OCI-LY7 (cell line): ENCODE results near the gene LEFTY2. TPM values are rescaled to one million over a fixed set of nuclear protein-coding genes. Genes with fewer than 3 reads are reported as not detected.

Experiments
- BruUV-seq: library from RNA; stranded (reverse); fragments of 400-500 nt; replicated peaks from 2 replicates; lab custom pipeline; 2021; lab: Mats Ljungman, UMichigan
- CTCF ChIA-PET: fragments of 300-600 bp; sonication (Branson Sonifier 250); formaldehyde crosslinking; loops from one replicate; lab custom pipeline; 2022; ENCODE audit warnings: antibody characterized with exemption; ENCODE audit not compliant: unreplicated experiment; lab: Charles Lee
- POLR2A ChIA-PET: fragments of 300-600 bp; sonication (Branson Sonifier 250); formaldehyde crosslinking; loops from one replicate; lab custom pipeline; 2022; ENCODE audit warnings: antibody characterized with exemption; lab: Charles Lee
- DNase-seq: peaks from one replicate; pipeline ENCODE4 v3.0.0-alpha.2; 2015; ENCODE audit warnings: low spot score
- H2AFZ ChIP-seq: fragments of 200-600 bp; sonication (generic), shearing (Covaris generic); 2 replicates; pipeline ENCODE4 v1.6.1; 2014; ENCODE audit warnings: mild to moderate bottlenecking, antibody characterized with exemption, low read length, moderate library complexity
- H3K27ac ChIP-seq: fragments of 200-600 bp; sonication (generic); 2 replicates; pipeline ENCODE4 v1.5.1; 2014; ENCODE audit warnings: mixed run types, low read depth, mild to moderate bottlenecking, moderate library complexity, low read length, inconsistent platforms; ENCODE audit not compliant: poor library complexity, severe bottlenecking
- H3K36me3 ChIP-seq: fragments of 200-600 bp; sonication (generic); 2 replicates; pipeline ENCODE4 v1.6.1; 2014; ENCODE audit warnings: mild to moderate bottlenecking, antibody characterized with exemption, low read length, moderate library complexity, mixed read lengths; ENCODE audit not compliant: insufficient read depth
- H3K4me1 ChIP-seq: fragments of 200-600 bp; sonication (generic); 2 replicates; pipeline ENCODE4 v1.5.1; 2014; ENCODE audit warnings: mild to moderate bottlenecking, low read length; ENCODE audit not compliant: insufficient read depth, poor library complexity, severe bottlenecking
- H3K4me2 ChIP-seq: fragments of 200-600 bp; sonication (generic); 2 replicates; pipeline ENCODE4 v1.6.1; 2014; ENCODE audit warnings: mild to moderate bottlenecking, low read length
- H3K4me3 ChIP-seq: fragments of 200-600 bp; sonication (generic); 2 replicates; pipeline ENCODE4 v1.5.1; 2014; ENCODE audit warnings: mild to moderate bottlenecking, low read depth, low read length; ENCODE audit not compliant: poor library complexity, severe bottlenecking
- H3K79me2 ChIP-seq: fragments of 200-600 bp; sonication (generic); 2 replicates; pipeline ENCODE4 v1.6.1; 2016; ENCODE audit warnings: low read depth, mild to moderate bottlenecking, low read length, moderate library complexity, mixed read lengths; ENCODE audit not compliant: insufficient read depth
- H3K9me2 ChIP-seq: fragments of 200-600 bp; sonication (generic); 2 replicates; pipeline ENCODE4 v1.6.1; 2016; ENCODE audit warnings: mild to moderate bottlenecking, low read length, mixed read lengths; ENCODE audit not compliant: insufficient read depth
- H3K9me3 ChIP-seq: fragments of 200-600 bp; sonication (generic); 2 replicates; pipeline ENCODE4 v1.6.1; 2014; ENCODE audit warnings: mild to moderate bottlenecking, mixed run types, low read length, mixed read lengths
- H4K20me1 ChIP-seq: fragments of 200-600 bp; sonication (generic); 2 replicates; pipeline ENCODE4 v1.6.1; 2014; ENCODE audit warnings: mild to moderate bottlenecking, antibody characterized with exemption, low read length, moderate library complexity, mixed read lengths; ENCODE audit not compliant: insufficient read depth
- CTCF ChIP-seq: fragments of 200-600 bp; sonication (generic); conservative IDR thresholded peaks from 2 replicates; pipeline ENCODE4 v1.5.1; 2014; ENCODE audit warnings: mild to moderate bottlenecking, antibody characterized with exemption, low read length, moderate library complexity, mixed read lengths
- EZH2phosphoT487 ChIP-seq: fragments of 200-600 bp; sonication (generic); IDR thresholded peaks from 2 replicates; pipeline ENCODE4 v1.6.1; 2018; ENCODE audit warnings: low read depth, borderline replicate concordance, mild to moderate bottlenecking, mixed run types, antibody characterized with exemption, low read length, moderate library complexity, mixed read lengths
- intact Hi-C: fragments of 100-400 bp; cut with micrococcal nuclease; formaldehyde crosslinking; loops from one replicate; pipeline ENCODE4 v1.10.0; 2022; ENCODE audit not compliant: unreplicated experiment
- total RNA-seq, 2 experiments: library from RNA; depleted of rRNA in 1 of 2; stranded (reverse); fragments of >200 nt in 1 of 2; shearing (Covaris generic) in 1 of 2; gene quantifications; 2 replicates each; pipeline ENCODE4 v1.2.3, GENCODE V29; 2014 to 2022

Gene LEFTY2
- total RNA-seq, 2 experiments from 2014 or later, result 3.8 to 7.3 TPM

GRCh38 chr1:225917101-225917500 lies 23.9 kb downstream of the LEFTY2 start:
- peaks cover 14% of the 10 kb centered on the region; the same call in 1 of the 2 replicates for H3K79me2 ChIP-seq
- TF ChIP-seq EZH2phosphoT487 (no peak), CTCF (no peak)
- H2AFZ ChIP-seq, result no peak overlapping the region
- no peaks in the 10 kb centered on the region for H3K9me2 ChIP-seq
- ChIA-PET CTCF (no interaction called here), POLR2A (interaction anchor here (0.7 to 0.9 kb wide), 3 partner anchors 15 to 140 kb away, joined by 3 read pairs; no protein-coding TSS in a partner anchor)
- H3K36me3 ChIP-seq, result peaks cover 55% of the 10 kb centered on the region
- no peaks in the 10 kb centered on the region for H3K9me3 ChIP-seq
- H4K20me1 ChIP-seq, result 0 out of 2 replicates have a peak, but pooled peaks cover 1% of the 10 kb centered on the region
- peaks cover 23% of the 10 kb centered on the region for H3K4me1 ChIP-seq
- BruUV-seq, result no TSS peak
- H3K27ac ChIP-seq, result no peak overlapping the region
- H3K4me3 ChIP-seq, result no peak overlapping the region
- intact Hi-C loops, result no loop called here
- H3K4me2 ChIP-seq, result no peak overlapping the region
- DNase-seq, result no peak

GRCh38 chr1:225915538-225915991 lies 25.5 kb downstream of the LEFTY2 start:
- Histone ChIP-seq H3K27ac (no peak overlapping the region), H3K36me3 (peaks cover 40% of the 10 kb centered on the region), H3K79me2 (peaks cover under 1% of the 10 kb centered on the region; the same call in 1 of the 2 replicates), H3K9me3 (no peaks in the 10 kb centered on the region), H3K4me1 (peaks cover 10% of the 10 kb centered on the region), H4K20me1 (no peaks in the 10 kb centered on the region), H2AFZ (no peak overlapping the region), H3K4me3 (no peak overlapping the region), H3K4me2 (no peak overlapping the region), H3K9me2 (no peaks in the 10 kb centered on the region)
- ChIA-PET POLR2A (no interaction called here), CTCF (no interaction called here)
- no peak for DNase-seq
- intact Hi-C loops, result no loop called here
- no TSS peak for BruUV-seq
- TF ChIP-seq CTCF (no peak), EZH2phosphoT487 (no peak)

GRCh38 chr1:225914947-225915346 lies 26.1 kb downstream of the LEFTY2 start:
- CTCF ChIA-PET, result no interaction called here
- BruUV-seq, result no TSS peak

More at GRCh38 chr1:225914947-225915346, 26.1 kb downstream of the LEFTY2 start:
- intact Hi-C loops, result no loop called here
- Histone ChIP-seq H3K4me1 (peaks cover 10% of the 10 kb centered on the region), H3K79me2 (no peaks in the 10 kb centered on the region), H2AFZ (no peak overlapping the region), H3K4me3 (no peak overlapping the region), H3K27ac (no peak overlapping the region), H3K9me3 (no peaks in the 10 kb centered on the region), H3K36me3 (peaks cover 34% of the 10 kb centered on the region), H4K20me1 (no peaks in the 10 kb centered on the region), H3K4me2 (no peak overlapping the region), H3K9me2 (no peaks in the 10 kb centered on the region)
- POLR2A ChIA-PET, result interaction anchor here (1.1 kb wide), 1 partner anchor 9 kb away, joined by 5 read pairs; the partner anchor contains the start of gene PYCR2
- TF ChIP-seq CTCF, result no peak
- TF ChIP-seq EZH2phosphoT487, result no peak
- no peak for DNase-seq
